ENCODE results near the gene PARD3B.
A peak's percentile ranks its signal among the peaks of the same experiment; 100 is the strongest.

The PARD3B gene

DNA sequence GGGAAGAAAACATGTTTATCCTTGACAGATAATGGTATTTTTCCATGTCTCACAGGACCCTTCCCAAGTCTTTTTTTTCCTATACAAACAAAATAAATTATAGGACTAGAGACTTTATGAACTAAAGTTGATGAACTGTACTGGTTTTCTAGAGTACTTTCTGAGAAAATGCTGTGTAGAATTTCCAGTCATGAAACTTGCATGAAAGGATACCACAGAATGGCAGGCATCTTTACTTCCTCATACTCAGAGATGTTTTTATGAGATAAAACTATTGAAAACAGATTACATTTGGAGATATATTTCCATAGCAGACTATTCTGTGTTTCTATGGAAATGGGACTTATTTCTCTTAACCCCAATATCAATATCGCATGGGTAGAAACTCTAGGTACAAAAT is 403.5 kb downstream of the PARD3B start:
- DNase-seq: no peak
- intact Hi-C loops (cut with DNase I): no loop called here

DNA sequence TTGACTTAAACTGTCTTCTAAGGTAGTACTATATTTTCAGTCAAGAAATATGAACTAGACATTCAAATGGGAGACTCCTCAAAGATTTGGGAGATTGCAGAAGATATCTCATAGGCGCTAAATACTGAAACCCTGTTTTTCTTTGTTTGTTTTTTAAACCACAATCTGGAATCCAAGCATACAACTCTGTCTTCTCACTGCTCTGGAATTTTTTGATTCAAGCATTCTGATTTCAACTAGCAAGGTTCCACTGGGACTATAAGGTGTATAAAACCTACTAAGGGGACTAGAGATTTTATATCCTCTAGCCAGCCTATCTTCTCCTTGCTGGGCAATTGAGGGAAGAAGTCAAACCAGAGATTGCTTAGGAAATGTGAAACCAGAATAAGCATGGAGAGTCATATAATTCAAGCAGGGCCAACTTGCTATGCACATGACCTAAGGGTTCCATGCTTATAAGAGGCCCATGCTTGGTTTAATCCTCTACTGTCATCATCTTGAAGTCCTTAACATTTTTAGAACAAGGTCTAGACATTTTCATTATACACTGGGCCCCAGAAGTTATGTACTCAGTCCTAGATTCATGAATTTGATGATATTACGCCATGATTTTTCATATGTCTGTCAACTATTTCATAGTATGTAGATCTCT is 405.5 kb downstream of the PARD3B start:
- intact Hi-C loops (cut with DNase I): no loop called here
- DNase-seq: no peak

DNA sequence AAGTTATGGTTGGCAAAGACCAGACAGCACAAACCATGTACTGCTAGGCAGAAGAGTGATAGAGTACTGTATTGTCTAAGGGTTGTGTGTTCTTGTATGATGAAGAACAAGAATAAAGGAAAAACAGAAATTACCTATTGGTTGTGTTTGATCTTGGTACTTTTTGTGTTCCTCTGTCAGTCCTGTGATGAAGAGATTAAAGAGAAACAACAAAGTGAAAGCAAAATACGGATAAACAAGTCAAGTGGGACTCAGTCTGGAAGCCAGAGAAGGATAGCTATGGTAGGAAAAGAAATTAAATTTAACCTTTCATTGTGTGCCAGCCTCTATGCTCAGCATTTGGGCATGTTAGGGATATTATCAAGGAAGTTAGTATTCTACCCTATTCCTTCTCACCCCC is 413.1 kb downstream of the PARD3B start:
- intact Hi-C loops (cut with DNase I): no loop called here
- DNase-seq: no peak

DNA sequence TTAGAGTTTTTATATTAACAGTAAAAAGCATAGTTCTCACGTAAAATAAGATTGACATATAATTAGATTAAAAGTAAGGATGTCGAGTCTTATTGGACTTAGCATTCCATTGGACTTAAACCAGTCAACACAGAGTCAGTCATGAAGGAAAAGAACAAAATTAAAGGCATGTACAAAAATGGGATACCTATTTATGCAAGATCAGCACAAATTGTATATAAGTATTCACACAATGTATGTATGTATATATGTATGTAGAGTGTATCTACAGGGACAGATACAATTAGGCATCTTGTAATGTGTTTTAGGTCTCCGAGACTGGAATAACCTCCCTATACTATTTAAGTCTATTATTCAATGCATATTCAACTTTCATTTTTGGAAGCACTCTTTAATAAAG is 419.1 kb downstream of the PARD3B start:
- no peak for DNase-seq
- intact Hi-C loops (cut with DNase I): no loop called here

DNA sequence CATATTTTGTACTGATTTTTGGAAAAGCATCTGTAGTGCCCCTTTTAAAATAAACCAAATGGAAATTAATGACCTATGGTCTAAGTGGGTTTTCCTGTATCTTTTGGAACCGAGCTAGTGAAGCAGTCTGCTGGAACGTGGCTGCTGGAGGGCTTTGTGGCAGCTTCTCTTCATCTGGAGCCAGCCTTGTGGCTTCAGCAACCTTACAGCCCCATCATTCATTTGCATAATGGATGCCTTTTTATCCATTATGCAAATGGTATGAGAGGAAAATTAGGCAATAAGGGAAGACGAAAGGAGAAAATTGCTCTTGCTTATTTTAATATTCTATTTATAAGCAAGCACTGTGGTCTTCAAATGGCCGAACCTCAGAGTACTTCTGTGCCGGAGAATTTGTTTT is 421.0 kb downstream of the PARD3B start:
- no peak for DNase-seq
- intact Hi-C loops (cut with DNase I): no loop called here

DNA sequence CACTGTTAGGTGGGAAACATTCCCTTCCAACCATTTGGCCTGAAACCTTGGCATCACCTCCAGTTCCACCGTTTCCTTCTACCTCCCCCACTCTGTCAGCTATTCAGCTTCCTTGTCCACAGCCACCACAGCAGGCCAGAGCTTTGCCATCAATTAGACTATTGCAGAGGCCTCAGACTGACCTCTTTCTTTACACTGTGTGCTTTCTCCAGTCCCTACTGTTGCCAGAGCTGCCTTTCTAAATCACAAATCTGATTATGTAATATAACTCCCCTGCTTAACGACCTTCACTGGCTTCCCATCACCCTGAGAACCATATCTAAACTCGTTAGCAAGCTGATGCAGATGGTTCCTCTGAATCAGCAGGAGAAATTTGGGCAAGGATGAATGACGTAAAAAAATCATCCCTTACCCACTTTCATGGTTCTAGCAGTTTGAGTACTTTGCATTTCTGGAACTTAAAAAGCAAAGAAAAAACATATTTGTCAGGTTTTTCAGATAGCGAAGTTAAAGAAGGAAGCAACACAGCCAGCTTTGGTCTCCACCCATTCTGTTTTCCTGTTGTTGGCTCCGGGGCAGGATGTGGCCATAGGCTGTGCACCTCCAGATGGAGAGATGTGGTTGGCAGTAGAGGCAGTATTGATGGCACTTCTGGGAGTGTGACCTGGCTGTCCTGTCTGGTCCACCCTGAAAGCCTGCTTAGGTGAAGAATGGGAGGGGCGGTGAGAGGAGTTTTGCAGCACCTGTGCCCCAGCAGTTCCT is 422.1 kb downstream of the PARD3B start:
- intact Hi-C loops (cut with DNase I): no loop called here
- peak in 4 of 42 donors; percentile 4 to 18 (median 11) for DNase-seq

DNA sequence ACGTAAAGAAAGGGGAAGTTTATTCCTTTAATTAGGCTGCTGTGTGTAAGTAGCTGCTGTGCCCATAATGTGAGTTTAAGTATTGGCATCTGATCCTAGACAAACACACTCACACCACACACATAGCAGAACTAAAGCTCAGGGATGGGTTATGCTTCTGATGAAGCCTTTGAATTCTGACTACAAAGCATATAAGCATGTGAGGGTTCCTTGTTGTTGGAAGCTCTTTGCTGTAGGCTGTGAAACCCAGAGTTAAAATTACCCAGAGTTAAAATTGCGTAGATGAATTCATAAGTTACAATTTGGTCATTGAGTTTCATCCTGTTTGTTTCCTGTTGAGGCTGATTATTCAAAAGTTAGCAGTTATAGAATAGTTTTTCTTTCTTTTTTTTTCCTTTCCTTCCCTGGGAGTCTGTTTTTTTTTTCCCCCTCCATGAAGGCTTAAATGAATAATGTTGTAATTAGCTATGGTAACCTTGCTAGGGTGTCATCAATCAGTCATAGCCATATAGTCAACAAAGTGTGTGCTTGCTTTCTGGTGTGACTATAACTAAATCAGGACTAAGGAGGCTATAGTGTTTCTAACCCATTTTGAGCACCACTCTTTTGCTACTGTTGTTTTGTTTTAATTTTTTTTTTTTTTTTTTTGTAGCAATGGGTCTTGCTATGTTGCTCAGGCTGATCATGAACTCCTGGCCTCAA is 426.1 kb downstream of the PARD3B start:
- intact Hi-C loops (cut with DNase I): no loop called here
- no peak for DNase-seq

DNA sequence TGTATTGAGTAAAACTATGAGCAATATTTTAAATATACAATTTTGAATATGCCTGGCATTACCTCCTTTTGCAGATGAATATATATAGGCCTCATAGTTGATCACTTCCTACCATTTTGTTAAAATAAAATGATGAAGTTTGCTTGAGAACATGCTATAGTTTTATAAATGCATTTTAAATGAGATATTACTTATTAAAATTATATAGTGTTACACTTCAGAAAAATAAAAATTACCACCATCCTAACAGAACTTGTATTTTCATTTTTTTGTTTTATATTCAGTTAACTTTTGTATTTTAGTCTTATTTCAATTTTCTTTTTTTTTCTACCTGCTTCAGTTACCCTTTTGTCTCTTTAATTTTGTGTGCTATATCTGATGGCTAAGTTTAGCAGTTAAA is 426.9 kb downstream of the PARD3B start:
- intact Hi-C loops (cut with DNase I): no loop called here

DNA sequence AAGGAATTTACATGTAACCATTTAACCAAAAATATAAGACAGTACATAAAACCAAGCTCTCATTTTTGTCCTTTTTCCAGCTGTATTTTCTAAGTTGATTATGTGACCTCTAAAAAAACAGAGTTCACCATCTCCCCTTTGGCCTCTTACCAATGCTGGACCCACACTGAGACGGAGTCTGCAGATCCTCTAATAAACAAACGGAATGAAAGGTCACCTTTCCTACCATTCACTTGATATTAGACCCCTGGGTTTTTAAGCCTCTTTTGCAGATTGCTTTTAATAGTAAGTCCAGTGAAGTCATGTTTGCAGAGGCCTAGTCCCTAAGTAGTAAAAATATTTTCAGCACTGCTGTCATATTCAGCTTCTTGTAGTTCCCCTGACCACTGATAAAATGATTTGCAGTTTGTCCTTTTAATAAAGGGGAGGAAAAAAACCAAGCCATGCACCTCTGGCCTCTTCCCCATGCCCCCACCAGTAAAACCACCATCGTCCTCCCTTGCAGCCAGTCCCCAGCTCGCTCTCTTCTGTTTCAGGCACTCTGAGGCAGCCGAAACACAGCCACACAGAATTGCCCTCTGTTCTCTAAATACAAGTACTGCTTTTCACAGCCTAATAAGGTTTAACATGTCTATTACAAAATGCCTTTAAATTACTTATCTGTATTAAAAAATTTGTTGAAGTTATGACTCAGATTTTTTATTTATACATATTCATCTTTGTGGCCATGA is 427.5 kb downstream of the PARD3B start:
- intact Hi-C loops (cut with DNase I): no loop called here
- peak in 29 of 42 donors; percentile 6 to 62 (median 33) for DNase-seq

More for the DNA sequence above, 426.9 kb downstream of the PARD3B start:
- no peak for DNase-seq

DNA sequence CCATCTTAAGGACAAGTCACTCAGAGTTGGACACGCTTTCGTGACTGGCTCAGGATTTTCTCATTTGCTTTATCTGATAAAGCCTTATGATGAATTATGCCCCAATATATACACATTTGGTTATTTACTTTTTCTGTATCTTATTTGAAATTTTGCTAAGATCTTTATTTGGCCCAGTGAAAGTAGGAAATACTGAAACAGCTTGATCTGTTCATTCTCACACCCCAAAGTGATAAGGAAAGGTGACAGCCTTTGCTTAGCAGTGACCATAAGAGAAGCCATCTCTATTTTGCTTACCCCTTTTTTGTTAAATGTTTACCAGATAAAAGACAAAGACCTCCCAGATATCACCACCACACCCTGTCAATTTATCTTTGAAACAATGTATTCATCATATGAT is 428.3 kb downstream of the PARD3B start:
- intact Hi-C loops (cut with DNase I): no loop called here
- DNase-seq: no peak

DNA sequence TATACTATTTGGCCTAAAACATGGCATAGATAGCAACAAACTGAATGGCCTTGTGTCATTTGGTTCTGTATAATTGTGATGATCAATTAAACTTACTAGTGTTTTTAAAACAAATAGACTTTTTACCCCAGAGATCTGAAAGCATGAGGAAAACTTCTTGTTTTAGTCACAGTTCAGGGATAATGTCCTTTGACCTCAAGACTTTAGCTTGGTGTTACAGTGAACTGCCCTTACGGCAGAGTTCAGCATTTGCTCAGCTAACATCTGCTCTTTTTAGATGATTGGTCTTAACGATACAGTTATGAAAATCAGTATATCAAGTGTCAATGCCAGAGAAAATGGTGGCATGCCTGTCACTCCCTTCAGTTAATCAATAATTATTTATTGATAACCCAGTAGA is 429.2 kb downstream of the PARD3B start:
- no peak for DNase-seq
- intact Hi-C loops (cut with DNase I): no loop called here

DNA sequence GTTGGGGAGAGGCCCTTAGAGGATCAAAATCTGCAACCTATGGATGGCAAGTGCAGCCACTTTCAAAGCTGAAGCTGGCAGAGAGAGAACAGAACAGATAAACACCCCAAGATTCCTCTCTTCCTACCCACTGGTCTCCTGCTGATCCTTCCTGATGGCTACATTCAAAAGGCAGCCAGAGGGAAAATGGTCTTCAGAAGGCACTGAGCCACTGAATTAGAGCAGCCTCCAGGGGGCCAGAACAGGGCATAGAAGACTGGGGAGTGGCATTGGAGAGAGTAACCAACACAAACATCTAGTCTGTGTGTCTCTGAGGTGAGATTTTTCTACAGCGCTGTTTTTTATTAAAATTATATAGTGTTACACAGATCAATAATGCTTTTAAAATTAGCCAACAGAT is 432.6 kb downstream of the PARD3B start:
- intact Hi-C loops (cut with DNase I): no loop called here
- DNase-seq: no peak

DNA sequence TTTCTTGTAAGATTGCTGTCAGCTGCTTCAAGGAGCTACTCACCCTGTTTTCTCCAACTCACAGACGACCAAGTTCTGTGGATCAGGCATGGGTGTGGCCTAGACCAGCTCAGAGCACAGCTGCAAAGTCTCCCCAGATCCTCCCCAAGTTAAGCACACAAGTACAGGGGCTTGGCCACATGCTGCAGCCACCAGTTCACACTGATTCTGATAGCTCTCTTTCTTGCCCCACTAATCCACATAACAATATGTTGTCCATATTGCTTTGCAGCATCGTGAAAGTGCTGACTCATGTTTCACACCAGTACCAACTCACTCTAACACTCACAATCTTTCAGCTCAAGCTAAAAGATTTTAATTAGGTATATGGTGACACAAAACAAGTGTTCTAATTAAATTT is 437.0 kb downstream of the PARD3B start:
- intact Hi-C loops (cut with DNase I): no loop called here
- DNase-seq: no peak

DNA sequence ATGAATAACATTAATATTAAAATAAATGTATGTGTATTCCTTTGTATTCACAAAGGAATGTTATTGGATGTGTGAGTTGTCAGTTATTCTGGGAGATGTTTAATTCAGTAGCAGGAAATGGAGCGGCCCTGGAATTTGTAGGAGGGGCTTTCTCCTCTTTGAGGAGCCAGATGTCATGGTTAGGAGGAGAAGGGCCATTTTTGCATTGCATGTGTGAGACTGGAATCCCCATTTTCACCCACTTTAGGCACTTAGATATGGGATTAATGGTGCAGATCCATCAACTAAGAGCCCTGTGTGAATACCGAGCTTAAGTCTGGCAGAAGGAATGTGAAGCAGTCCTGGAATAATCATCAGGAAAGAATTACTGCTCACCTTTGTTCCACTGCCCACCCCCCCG is 439.2 kb downstream of the PARD3B start:
- intact Hi-C loops (cut with DNase I): no loop called here
- no peak for DNase-seq

DNA sequence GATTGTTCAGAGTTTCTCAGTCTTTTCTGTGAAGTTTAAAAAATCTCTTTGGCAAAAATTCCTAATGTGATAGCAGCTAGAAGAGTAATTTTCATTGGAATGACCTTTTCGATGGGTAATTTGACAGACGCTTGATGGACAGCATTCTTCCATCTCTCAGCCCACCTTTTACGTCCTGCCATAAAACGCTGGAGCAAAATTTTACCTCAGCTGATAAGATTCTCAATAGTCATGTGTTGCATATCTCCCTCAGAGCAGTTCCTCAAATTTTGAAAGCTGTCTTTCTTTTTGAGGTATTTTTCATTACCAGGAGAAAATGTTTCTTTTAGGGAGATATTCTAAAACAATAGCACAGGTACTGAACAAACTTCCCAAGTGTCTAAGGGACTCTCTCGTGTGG is 441.4 kb downstream of the PARD3B start:
- intact Hi-C loops (cut with DNase I): no loop called here
- DNase-seq: no peak

DNA sequence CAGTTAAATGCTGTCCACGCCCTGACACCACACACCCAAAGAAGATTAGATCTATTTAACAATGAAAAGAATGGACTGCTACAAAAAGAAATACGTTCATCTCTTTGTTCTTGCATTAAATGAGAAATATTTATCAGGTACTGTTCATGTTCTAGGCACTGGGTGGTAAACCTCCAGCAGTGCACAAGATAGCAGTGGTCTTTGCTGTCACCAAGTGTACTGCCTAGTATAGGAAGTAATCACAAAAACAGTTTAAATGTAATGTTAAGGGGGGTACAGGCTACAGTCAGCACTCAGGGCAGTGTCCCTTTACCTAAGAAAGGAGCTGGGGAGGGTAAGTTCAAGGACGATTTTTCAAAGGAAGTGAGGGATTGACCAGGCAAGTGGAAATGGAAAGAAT is 443.6 kb downstream of the PARD3B start:
- intact Hi-C loops (cut with DNase I): no loop called here
- DNase-seq: no peak

DNA sequence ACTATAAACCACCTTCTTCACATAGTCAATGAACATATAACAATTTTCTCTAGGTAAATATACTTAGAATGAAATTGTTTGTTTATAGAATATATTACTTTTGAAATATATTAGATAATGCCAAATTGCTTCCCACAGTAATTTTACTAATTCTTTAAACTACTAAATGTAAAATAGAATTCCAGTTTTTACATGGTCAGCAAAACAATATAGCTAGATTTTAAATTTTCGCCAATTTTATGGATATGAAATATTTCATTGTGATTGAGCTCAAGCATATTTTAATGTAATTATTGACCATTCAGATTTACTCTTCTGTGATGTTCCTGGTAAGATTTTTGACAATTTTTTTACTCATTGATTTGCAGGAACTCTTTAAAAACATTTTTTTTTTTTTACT is 444.6 kb downstream of the PARD3B start:
- no peak for DNase-seq
- intact Hi-C loops (cut with DNase I): no loop called here

DNA sequence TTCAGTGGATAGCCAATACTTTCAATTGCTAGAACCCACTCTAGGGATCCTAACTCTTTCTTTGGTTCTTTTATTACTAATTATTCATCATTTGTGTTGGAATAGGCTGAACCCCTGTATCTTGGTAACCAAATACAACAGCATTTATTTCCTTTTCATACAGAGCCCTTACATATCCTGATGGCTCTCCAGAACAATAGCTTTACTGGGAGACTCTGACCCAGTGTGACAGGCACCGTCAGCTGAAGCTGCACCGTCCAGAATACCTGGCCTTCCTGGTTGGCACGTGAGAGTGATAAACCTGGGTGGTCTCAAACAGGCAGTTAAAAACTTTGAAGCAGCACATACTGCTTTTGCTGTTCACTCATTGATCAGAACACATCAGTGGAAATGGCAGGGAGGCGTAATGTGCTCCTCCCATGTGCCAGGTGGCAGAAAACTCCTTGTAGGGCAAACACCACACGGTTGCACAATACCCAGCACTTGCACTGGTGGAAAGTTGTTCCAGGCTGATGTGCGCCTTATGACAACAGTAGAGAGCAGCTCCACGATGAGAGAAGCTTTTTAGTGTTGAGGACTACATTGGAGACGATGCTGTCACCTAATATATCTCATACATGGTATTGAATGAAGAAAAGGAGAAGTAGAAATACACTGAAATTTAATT is 456.2 kb downstream of the PARD3B start:
- intact Hi-C loops (cut with DNase I): no loop called here
- DNase-seq: no peak

DNA sequence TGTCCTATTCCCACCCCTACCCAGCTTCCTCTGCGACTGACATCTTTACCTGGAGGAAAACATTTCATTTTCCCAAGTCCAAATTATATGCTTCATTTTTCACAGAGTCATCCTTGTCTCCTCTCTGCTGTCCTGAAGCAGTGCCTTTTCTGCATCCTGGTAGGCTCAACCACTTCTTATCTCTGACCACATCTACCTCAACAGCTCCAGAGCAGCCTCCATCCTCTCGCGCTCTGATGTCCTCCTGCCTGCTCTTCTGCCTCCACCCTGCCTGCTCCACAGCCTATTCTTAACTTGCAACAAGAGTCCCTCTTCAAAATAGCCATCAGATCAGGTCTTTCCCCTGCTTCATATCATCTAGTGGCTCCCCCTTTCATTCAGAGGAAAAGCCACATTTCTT is 457.1 kb downstream of the PARD3B start:
- intact Hi-C loops (cut with DNase I): no loop called here
- no peak for DNase-seq

Data from head of caudate nucleus (tissue), 42 donors.